T-helper 1 cell (primary cell): Measurements from ENCODE around the gene NANOS3.
A peak's percentile ranks its signal among the peaks of the same experiment; 100 is the strongest.
"Not testable (repeated sequence)": the region's sequence is repeated elsewhere in the genome, so short reads cannot be mapped to it uniquely, and the experiment has no call there.

Source experiments
- DNase-seq, 5 donors: peaks; one replicate each; pipeline ENCODE4 v3.0.0-alpha.2; 2012 to 2020

Gene NANOS3

DNA sequence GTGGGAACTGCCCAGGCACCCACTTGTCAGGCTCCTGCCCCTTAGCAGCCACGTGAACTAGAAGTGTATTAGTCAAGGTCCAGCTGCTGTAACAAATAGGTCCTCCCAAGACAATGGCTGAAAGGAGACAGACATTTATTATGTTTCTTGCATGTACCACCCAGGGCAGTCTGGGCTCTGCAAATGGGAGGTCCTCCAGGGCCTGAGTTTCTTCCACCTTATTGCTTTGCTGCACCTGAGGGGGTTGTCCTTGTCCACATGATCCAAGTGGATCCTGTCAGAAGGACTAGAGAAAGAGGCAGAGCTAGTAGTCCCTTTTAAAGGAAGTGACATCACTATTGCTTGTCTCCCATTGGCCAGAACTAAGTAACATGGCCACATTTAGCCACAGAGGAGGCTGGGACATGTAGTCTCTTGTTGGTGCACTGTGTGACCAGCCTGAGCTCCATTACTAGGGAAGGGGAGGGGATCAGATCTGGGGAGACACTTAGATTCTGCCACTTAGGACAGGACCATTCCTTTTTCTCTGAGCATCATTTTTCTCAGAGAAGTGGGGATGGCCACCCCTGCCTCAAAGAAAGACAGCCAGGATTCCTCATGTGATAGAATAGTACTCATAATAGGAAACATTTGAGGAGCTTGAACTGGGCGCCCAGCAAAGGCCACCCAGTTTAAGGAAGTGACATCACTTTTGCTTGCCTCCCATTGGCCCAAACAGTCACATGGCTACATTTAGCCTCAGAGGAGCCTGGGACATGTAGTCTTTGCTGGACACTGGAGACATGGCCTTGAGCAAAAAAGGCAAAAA lies 44.2 kb downstream of the NANOS3 start:
- DNase-seq: peak in 1 of 5 donors; percentile 46

DNA sequence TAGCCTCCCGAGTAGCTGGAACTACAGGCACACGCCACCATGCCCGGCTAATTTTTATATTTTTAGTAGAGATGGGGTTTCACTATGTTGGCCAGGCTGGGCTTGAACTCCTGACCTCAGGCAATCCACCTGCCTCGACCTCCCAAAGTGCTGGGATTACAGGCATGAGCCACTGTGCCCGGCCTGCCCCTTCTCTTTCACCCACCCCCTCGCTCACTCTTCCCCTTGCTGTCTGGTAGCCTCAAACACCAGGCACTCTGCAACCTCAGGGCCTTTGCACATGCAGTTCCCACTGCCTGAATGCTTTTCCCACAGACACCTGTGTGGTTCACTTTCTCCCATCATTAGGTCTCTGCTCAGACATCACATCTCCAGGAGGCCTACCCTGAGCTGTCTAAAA lies 45.2 kb downstream of the NANOS3 start:
- DNase-seq: not testable (repeated sequence)

DNA sequence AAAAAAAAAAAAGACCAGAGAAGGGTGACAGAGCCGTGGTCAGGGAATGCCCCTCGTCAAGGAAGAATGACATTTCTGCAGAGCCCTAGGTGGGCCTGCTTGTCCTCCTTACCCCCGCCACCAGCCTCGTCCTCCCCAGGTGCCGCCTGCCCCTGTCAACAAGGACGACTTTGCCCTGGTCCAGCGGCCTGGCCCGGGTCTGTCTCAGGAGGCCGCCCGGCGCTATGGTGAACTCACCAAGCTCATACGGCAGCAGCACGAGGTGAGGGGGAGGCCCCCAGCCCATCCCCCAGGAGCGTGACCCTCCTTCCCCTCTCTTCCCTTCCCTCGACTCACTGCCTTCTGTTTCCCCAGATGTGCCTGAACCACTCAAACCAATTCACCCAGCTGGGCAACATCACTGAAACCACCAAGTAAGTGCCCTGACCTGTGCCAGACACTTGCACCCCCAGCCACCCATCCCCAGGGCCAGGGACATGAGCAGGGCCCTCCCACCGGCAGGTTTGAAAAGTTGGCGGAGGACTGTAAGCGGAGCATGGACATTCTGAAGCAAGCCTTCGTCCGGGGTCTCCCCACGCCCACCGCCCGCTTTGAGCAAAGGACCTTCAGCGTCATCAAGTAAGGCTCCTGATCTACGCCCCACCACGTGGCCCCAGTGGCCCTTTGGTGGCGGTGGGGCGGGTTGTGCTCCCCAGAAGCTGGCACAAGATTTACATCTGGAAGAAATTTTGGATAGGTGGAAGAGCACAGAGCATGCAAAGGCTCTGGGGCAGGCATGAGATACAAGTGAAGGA lies 46.5 kb downstream of the NANOS3 start:
- DNase-seq: no peak

DNA sequence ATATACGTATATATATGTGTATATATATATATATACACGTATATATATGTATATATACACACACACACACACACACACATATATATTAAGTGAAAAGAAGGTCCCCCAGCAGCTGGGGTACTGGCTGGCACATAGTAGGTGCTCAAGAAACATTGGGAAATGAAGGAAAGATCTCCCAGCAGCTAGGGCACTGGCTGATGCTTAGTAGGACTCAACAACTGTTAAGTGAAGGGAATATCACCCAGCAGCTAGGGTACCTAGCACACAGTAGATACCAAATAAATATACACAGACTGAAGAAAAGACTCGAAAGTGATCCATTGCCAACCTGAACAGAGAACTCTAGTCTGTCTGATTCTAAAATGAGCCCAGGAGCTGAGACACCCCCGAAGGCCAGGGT lies 49.1 kb downstream of the NANOS3 start:
- no peak for DNase-seq

DNA sequence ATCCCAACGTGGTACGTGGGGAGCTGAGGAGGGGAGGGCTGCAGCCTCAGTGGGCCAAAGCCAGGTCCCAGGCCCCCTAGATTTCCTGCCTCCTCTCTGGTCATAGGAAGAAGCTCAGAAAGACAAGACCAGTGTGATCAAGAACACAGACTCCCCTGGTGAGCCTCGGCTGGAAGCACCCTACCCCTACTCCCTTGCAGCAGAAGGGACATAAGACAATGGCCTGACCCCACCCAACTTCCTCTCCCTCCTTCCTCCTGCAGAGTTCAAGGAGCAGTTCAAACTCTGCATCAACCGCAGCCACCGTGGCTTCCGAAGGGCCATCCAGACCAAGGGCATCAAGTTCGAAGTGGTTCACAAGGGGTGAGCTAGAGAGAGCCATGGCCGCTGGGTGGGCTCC lies 49.8 kb downstream of the NANOS3 start:
- DNase-seq: no peak

DNA sequence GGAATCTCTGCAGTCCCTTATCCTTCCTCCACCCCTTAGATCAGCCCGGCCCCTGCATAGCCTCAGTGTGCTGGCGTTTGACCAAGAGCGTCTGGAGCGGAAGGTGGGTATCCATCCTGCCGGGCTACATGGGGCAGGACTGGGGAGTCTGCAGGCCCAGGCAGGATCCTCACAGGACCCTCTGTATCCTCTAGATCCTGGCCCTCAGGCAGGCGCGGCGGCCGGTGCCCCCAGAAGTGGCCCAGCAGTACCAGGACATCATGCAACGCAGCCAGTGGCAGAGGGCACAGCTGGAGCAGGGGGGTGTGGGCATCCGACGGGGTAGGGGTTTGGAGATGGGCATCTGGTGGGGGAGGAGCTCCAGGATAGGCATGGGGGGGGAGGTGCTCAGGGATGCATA lies 52.4 kb downstream of the NANOS3 start:
- no peak for DNase-seq

DNA sequence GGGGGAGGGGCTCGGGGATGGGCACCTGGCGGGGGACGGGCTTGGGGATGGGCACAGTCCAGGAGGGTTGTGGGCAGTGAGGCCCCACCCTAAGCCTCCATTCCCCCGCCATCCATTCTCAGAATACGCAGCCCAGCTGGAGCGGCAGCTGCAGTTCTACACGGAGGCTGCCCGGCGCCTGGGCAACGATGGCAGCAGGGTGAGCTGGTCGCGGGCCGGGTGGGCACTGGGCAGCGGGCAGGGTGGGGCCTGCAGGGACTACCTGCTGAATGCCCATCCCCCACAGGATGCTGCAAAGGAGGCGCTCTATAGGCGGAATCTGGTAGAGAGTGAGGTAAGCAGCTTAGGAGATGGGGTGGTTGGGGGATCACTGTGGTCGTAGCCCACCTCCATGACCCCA lies 53.0 kb downstream of the NANOS3 start:
- DNase-seq: no peak
